SK-N-SH (cell line): ENCODE results near the gene GAB4. TPM values are rescaled to one million over a fixed set of nuclear protein-coding genes. Genes with fewer than 3 reads are reported as not detected.

Experiments
- CTCF ChIA-PET: fragments of 300-600, 350-600 bp; formaldehyde crosslinking; extraction: SDS; loops from one replicate; lab custom pipeline; 2021; lab: Yijun Ruan, JAX
- POLR2A ChIA-PET: fragments of 350-600 bp; sonication (Branson Sonifier 250); formaldehyde crosslinking; extraction: SDS; loops from one replicate; lab custom pipeline; 2020; ENCODE audit warnings: antibody characterized with exemption, inconsistent platforms; lab: Yijun Ruan, JAX
- DNase-seq: peaks from one replicate; pipeline ENCODE4 v3.0.0; 2012
- H2AFZ ChIP-seq: fragments of 200-600 bp; sonication (generic); 2 replicates; pipeline ENCODE4 v1.8.1; 2016; ENCODE audit warnings: antibody characterized with exemption, mild to moderate bottlenecking, low read depth
- H3F3A ChIP-seq: fragments of 200-600 bp; sonication (generic); replicated peaks from 2 replicates; pipeline ENCODE3; 2016; ENCODE audit warnings: antibody characterized with exemption, mild to moderate bottlenecking; ENCODE audit not compliant: insufficient read depth
- H3K27ac ChIP-seq, 2 experiments: fragments of 200-500 bp in 1 of 2; fragments of 200-600 bp in 1 of 2; sonication (Bioruptor generic) in 1 of 2; sonication (generic), shearing (Covaris generic) in 1 of 2; 2 replicates each; pipeline versions ENCODE4 v1.5.1 to v1.6.1; 2014 to 2016; ENCODE audit warnings: low read depth in 2 of 2, inconsistent platforms in 1 of 2, low read length in 1 of 2, mild to moderate bottlenecking in 1 of 2, mixed read lengths in 1 of 2
- H3K27me3 ChIP-seq: fragments of 200-600 bp; sonication (generic), shearing (Covaris generic); 2 replicates; pipeline ENCODE4 v1.6.1; 2016; ENCODE audit warnings: mixed run types; ENCODE audit not compliant: insufficient read depth
- H3K36me3 ChIP-seq, 2 experiments: fragments of 200-500 bp in 1 of 2; fragments of 200-600 bp in 1 of 2; sonication (Bioruptor generic) in 1 of 2; sonication (generic) in 1 of 2; replicated peaks in 1 of 2; 2 replicates each; pipeline versions ENCODE3 to v1.5.1; 2014 to 2016; ENCODE audit warnings: low read length in 1 of 2, mild to moderate bottlenecking in 1 of 2; ENCODE audit not compliant: insufficient read depth in 2 of 2, control insufficient read depth in 1 of 2
- H3K4me1 ChIP-seq, 2 experiments: fragments of 200-500 bp in 1 of 2; fragments of 200-600 bp in 1 of 2; sonication (Bioruptor generic) in 1 of 2; sonication (generic), shearing (Covaris generic) in 1 of 2; 2 replicates each; pipeline versions ENCODE4 v1.5.1 to v1.6.1; 2014 to 2016; ENCODE audit warnings: low read depth in 1 of 2, low read length in 1 of 2, mixed run types in 1 of 2; ENCODE audit not compliant: insufficient read depth in 2 of 2, control insufficient read depth in 1 of 2
- H3K4me2 ChIP-seq: fragments of 200-600 bp; sonication (generic), shearing (Covaris generic); 2 replicates; pipeline ENCODE4 v1.6.1; 2017; ENCODE audit warnings: mixed run types
- H3K4me3 ChIP-seq, 2 experiments: fragments of 200-500 bp in 1 of 2; fragments of 200-600 bp in 1 of 2; sonication (Bioruptor generic) in 1 of 2; sonication (generic), shearing (Covaris generic) in 1 of 2; 2 replicates each; pipeline versions ENCODE4 v1.5.1 to v1.8.1; 2014 to 2016; ENCODE audit warnings: low read depth in 2 of 2, inconsistent platforms in 1 of 2, low read length in 1 of 2, mild to moderate bottlenecking in 1 of 2, mixed read lengths in 1 of 2, moderate library complexity in 1 of 2
- H3K79me2 ChIP-seq: fragments of 200-600 bp; sonication (generic); 2 replicates; pipeline ENCODE4 v1.8.1; 2017; ENCODE audit warnings: mild to moderate bottlenecking; ENCODE audit not compliant: insufficient read depth
- H3K9ac ChIP-seq: fragments of 200-600 bp; sonication (generic); 2 replicates; pipeline ENCODE4 v1.6.1; 2017; ENCODE audit warnings: mixed run types
- H3K9me2 ChIP-seq: fragments of 200-600 bp; sonication (generic); 2 replicates; pipeline ENCODE4 v1.6.1; 2017; ENCODE audit warnings: mixed run types
- H3K9me3 ChIP-seq: fragments of 200-600 bp; sonication (generic); 2 replicates; pipeline ENCODE4 v1.6.1; 2017; ENCODE audit warnings: mixed run types, mild to moderate bottlenecking, moderate library complexity
- H4K20me1 ChIP-seq: fragments of 200-600 bp; sonication (generic); 2 replicates; pipeline ENCODE4 v1.6.1; 2017; ENCODE audit warnings: mild to moderate bottlenecking, mixed run types; ENCODE audit not compliant: insufficient read depth
- EZH2phosphoT487 ChIP-seq: fragments of 200-600 bp; sonication (generic); IDR thresholded peaks from 2 replicates; pipeline ENCODE4 v1.6.1; 2017; ENCODE audit warnings: low read depth, mixed run types, mild to moderate bottlenecking, antibody characterized with exemption, moderate library complexity, borderline replicate concordance
- FOSL2 ChIP-seq: IDR thresholded peaks from 2 replicates; pipeline ENCODE4 v1.4.0; 2012; ENCODE audit warnings: low read depth, mild to moderate bottlenecking, moderate library complexity, borderline replicate concordance
- GATA2 ChIP-seq: sonication (generic); formaldehyde crosslinking; IDR thresholded peaks from 2 replicates; pipeline ENCODE4 v1.5.0; 2020; ENCODE audit warnings: mild to moderate bottlenecking, missing genetic modification reagents
- MXI1 ChIP-seq: IDR thresholded peaks from 2 replicates; pipeline ENCODE4 v1.6.1; 2012; ENCODE audit warnings: mild to moderate bottlenecking, low read depth, low read length, improper control_type of control experiment
- RAD21 ChIP-seq: IDR thresholded peaks from 2 replicates; pipeline ENCODE4 v1.6.1; 2012; ENCODE audit warnings: mild to moderate bottlenecking, low read length
- RCOR1 ChIP-seq: fragments of 150-350 bp; IDR thresholded peaks from 2 replicates; pipeline ENCODE4 v1.6.1; 2017; ENCODE audit warnings: antibody characterized with exemption, low read length
- RXRA ChIP-seq: IDR thresholded peaks from 2 replicates; pipeline ENCODE4 v1.4.0; 2012; ENCODE audit warnings: low read depth, mild to moderate bottlenecking, borderline replicate concordance
- SMC3 ChIP-seq: IDR thresholded peaks from 2 replicates; pipeline ENCODE4 v1.6.1; 2012; ENCODE audit warnings: low read depth, low read length, improper control_type of control experiment
- TAF1 ChIP-seq: IDR thresholded peaks from 2 replicates; pipeline ENCODE4 v1.6.1; 2012; ENCODE audit warnings: low read depth, mild to moderate bottlenecking, low read length, moderate library complexity, borderline replicate concordance
- TCF12 ChIP-seq: IDR thresholded peaks from 2 replicates; pipeline ENCODE4 v1.4.0; 2012
- TEAD4 ChIP-seq: IDR thresholded peaks from 2 replicates; pipeline ENCODE4 v1.4.0; 2012; ENCODE audit warnings: mild to moderate bottlenecking, borderline replicate concordance; ENCODE audit not compliant: insufficient read depth
- YY1 ChIP-seq: IDR thresholded peaks from 2 replicates; pipeline ENCODE4 v1.4.0; 2012; ENCODE audit warnings: low read depth, mild to moderate bottlenecking
- WGBS: methylation state at CpG from one replicate; pipeline ENCODE4 v1.1.6; 2017; ENCODE audit warnings: low lambda C conversion rate; 5-methylcytosine and 5-hydroxymethylcytosine counted together
- polyA plus RNA-seq, 3 experiments: library from polyadenylated mRNA; depleted of rRNA; stranded (reverse); fragments of >200 nt; gene quantifications; 2 replicates each; pipeline ENCODE4 v1.2.3, GENCODE V29; 2012
- TF ChIP-seq, protein P1 (sequence below): fragments of 200-600 bp; sonication (generic); IDR thresholded peaks from 2 replicates; pipeline ENCODE4 v1.6.1; 2017; ENCODE audit warnings: antibody characterized with exemption, mild to moderate bottlenecking, moderate library complexity
- TF ChIP-seq, protein P2 (sequence below): IDR thresholded peaks from 2 replicates; pipeline ENCODE4 v1.6.1; 2012; ENCODE audit warnings: mild to moderate bottlenecking, low read depth, low read length, moderate library complexity
- TF ChIP-seq, protein P3 (sequence below): fragments of 150-350 bp; IDR thresholded peaks from 2 replicates; pipeline ENCODE4 v1.6.1; 2017; ENCODE audit warnings: antibody characterized with exemption, low read length, low read depth, borderline replicate concordance

GAB4 gene
- polyA plus RNA-seq, 1 of the 3 experiments (the other 2 are of a cell fraction), result not detected

DNA sequence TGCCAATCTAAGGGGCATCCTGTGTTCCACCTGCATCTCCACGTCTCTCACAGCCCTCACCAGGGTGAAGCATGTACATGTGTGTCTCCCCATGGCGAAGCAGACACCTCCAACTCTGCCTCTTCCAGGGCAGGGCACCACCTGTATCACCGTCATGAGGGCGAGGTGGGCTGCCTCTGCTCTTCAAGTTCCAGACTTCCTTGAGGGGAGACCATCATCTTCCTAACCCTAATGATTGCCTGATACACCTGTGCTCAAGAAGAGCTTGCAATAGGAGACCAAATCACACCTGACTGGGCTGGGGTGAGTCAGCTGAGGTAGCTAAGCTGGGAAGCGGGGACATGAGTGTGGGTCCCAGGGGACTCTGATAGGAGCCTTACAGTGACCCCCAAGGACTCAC is 43.7 kb downstream of the GAB4 start (continued):
- TF ChIP-seq, protein P1, sequence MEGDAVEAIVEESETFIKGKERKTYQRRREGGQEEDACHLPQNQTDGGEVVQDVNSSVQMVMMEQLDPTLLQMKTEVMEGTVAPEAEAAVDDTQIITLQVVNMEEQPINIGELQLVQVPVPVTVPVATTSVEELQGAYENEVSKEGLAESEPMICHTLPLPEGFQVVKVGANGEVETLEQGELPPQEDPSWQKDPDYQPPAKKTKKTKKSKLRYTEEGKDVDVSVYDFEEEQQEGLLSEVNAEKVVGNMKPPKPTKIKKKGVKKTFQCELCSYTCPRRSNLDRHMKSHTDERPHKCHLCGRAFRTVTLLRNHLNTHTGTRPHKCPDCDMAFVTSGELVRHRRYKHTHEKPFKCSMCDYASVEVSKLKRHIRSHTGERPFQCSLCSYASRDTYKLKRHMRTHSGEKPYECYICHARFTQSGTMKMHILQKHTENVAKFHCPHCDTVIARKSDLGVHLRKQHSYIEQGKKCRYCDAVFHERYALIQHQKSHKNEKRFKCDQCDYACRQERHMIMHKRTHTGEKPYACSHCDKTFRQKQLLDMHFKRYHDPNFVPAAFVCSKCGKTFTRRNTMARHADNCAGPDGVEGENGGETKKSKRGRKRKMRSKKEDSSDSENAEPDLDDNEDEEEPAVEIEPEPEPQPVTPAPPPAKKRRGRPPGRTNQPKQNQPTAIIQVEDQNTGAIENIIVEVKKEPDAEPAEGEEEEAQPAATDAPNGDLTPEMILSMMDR, result no peak

DNA sequence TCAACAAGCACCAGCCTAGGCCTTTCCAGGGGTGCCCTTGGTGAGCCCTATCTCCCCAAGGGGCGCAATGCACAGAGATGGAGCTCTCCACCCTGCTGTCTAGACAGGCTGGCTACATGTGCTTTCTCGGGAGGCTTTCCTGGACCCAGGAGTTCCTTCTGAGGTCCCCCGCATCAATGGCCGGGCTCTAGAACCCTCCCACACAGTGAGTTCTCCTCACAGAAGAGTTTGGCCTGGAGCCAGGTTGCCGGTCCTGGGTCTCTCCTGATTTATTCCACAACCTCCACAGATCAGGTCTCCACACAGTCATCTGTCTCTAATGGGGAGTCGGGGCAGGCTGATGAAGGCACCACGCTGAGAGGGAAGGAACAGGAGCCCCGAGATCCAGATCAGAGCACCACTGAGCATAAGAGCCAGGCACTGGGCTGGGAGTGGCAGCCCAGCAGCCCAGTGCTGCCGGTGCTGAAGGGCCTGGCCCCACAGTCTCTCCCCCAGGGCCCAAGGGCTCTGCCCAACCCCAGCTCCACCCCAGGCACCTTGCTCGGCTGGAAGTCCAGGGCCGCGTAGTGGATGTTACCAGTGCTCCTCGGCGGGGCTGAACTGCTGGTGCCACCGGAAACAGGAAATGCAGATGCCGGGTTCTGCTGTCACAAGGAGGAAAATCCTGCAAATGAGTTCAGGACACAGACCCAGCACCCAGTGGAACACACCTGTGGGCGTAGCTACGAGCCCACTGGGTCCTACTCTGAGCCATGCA is 44.7 kb downstream of the GAB4 start:
- no peaks in the 10 kb centered on the region for H3K4me1 ChIP-seq
- H3K9me2 ChIP-seq, result no peaks in the 10 kb centered on the region
- H3F3A ChIP-seq, result no peaks in the 10 kb centered on the region
- no peak for DNase-seq
- no peaks in the 10 kb centered on the region; the same call in 1 of the 2 replicates for H3K27me3 ChIP-seq
- no peak overlapping the region for H3K9ac ChIP-seq
- TF ChIP-seq SMC3, result no peak
- TF ChIP-seq TEAD4, result no peak
- no peak for TF ChIP-seq FOSL2
- no peak for TF ChIP-seq MXI1
- no peak for TF ChIP-seq GATA2 (CRISPR knock-in tag)
- TF ChIP-seq, protein P1, result no peak
- no peak overlapping the region for H3K27ac ChIP-seq
- no peak overlapping the region for H3K4me3 ChIP-seq
- no peaks in the 10 kb centered on the region for H3K79me2 ChIP-seq
- no peak overlapping the region for H2AFZ ChIP-seq
- POLR2A ChIA-PET, result no interaction called here
- no peaks in the 10 kb centered on the region for H3K9me3 ChIP-seq
- no peak overlapping the region for H3K4me2 ChIP-seq
- no peaks in the 10 kb centered on the region for H3K36me3 ChIP-seq
- CTCF ChIA-PET, result no interaction called here
- no peaks in the 10 kb centered on the region for H4K20me1 ChIP-seq
- WGBS, result 2% methylated on average over 7 of the region's 18 CpGs

DNA sequence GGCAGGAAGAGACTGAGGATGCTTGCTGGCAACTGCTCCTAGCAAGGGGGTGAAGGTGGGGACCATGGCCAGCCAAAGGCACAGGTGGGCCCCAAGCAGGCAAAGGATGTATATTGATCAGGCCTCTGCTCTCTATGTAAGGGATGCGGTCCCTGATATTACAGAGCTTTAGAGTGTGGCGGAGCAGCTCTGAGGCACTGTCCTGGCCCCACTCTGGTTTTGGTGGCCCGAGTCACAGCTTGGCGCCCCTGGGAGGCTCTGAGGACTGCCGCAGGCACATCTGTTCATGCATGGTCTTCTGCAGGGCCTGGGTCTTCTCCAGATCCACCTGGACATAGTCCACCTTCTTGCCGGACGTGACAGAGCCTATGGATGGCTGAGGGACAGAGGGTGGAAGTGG is 45.5 kb downstream of the GAB4 start:
- Histone ChIP-seq H3K9ac (no peak overlapping the region), H3F3A (no peaks in the 10 kb centered on the region)
- TF ChIP-seq TAF1, result no peak
- TF ChIP-seq RCOR1, result no peak
- no peak for TF ChIP-seq RXRA
- no peak for TF ChIP-seq YY1
- TF ChIP-seq RAD21, result no peak
- no peak for TF ChIP-seq TCF12
- TF ChIP-seq, protein P2, sequence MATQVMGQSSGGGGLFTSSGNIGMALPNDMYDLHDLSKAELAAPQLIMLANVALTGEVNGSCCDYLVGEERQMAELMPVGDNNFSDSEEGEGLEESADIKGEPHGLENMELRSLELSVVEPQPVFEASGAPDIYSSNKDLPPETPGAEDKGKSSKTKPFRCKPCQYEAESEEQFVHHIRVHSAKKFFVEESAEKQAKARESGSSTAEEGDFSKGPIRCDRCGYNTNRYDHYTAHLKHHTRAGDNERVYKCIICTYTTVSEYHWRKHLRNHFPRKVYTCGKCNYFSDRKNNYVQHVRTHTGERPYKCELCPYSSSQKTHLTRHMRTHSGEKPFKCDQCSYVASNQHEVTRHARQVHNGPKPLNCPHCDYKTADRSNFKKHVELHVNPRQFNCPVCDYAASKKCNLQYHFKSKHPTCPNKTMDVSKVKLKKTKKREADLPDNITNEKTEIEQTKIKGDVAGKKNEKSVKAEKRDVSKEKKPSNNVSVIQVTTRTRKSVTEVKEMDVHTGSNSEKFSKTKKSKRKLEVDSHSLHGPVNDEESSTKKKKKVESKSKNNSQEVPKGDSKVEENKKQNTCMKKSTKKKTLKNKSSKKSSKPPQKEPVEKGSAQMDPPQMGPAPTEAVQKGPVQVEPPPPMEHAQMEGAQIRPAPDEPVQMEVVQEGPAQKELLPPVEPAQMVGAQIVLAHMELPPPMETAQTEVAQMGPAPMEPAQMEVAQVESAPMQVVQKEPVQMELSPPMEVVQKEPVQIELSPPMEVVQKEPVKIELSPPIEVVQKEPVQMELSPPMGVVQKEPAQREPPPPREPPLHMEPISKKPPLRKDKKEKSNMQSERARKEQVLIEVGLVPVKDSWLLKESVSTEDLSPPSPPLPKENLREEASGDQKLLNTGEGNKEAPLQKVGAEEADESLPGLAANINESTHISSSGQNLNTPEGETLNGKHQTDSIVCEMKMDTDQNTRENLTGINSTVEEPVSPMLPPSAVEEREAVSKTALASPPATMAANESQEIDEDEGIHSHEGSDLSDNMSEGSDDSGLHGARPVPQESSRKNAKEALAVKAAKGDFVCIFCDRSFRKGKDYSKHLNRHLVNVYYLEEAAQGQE, result no peak
- TF ChIP-seq, protein P3, sequence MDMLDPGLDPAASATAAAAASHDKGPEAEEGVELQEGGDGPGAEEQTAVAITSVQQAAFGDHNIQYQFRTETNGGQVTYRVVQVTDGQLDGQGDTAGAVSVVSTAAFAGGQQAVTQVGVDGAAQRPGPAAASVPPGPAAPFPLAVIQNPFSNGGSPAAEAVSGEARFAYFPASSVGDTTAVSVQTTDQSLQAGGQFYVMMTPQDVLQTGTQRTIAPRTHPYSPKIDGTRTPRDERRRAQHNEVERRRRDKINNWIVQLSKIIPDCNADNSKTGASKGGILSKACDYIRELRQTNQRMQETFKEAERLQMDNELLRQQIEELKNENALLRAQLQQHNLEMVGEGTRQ, result no peak
- TF ChIP-seq EZH2phosphoT487, result no peak

More for the DNA sequence above, 45.5 kb downstream of the GAB4 start:
- no peaks in the 10 kb centered on the region for H3K79me2 ChIP-seq
- no peaks in the 10 kb centered on the region; the same call in 1 of the 2 replicates for H3K27me3 ChIP-seq
- ChIA-PET CTCF (no interaction called here), POLR2A (no interaction called here)
- no peaks in the 10 kb centered on the region for H3K9me2 ChIP-seq
- no peak overlapping the region for H3K4me3 ChIP-seq
- 0% methylated on average over 3 of the region's 7 CpGs for WGBS
- H3K27ac ChIP-seq, result no peak overlapping the region
- H3K4me1 ChIP-seq, result no peaks in the 10 kb centered on the region
- no peak overlapping the region for H2AFZ ChIP-seq
- H3K4me2 ChIP-seq, result no peak overlapping the region
- no peak for DNase-seq
- no peaks in the 10 kb centered on the region for H3K9me3 ChIP-seq
- H3K36me3 ChIP-seq, result no peaks in the 10 kb centered on the region
- no peaks in the 10 kb centered on the region for H4K20me1 ChIP-seq
